Stimulated activated CD8-positive, alpha-beta memory T cell treated with anti-CD3 and anti-CD28 coated beads, Interleukin-4, amount 100 ng/mL, for 4 hours (primary cell): ENCODE data around the gene ANKRD62.
"Not testable (repeated sequence)": the region's sequence is repeated elsewhere in the genome, so short reads cannot be mapped to it uniquely, and the experiment has no call there.

Experiments
- DNase-seq, 2 donors: peaks; one replicate each; pipeline ENCODE4 v3.0.0-alpha.2; 2020; ENCODE audit warnings: low read depth in 2 of 2, low spot score in 1 of 2

The ANKRD62 gene

GRCh38 chr18:12065397-12065796, 28.2 kb upstream of the ANKRD62 start:
- DNase-seq = no peak

- no peak for DNase-seq
Observed at GRCh38 chr18:12066910-12067511, 26.6 kb upstream of the ANKRD62 start.

GRCh38 chr18:12067671-12068070, 26.0 kb upstream of the ANKRD62 start:
- no peak for DNase-seq

GRCh38 chr18:12068316-12068949, 25.2 kb upstream of the ANKRD62 start:
- DNase-seq = not testable (repeated sequence)

- no peak for DNase-seq
Observed at GRCh38 chr18:12068950-12069320, 24.7 kb upstream of the ANKRD62 start.

- DNase-seq = not testable (repeated sequence)
Observed at GRCh38 chr18:12071066-12071465, 22.6 kb upstream of the ANKRD62 start.

- DNase-seq = no peak
Observed at GRCh38 chr18:12072996-12073395, 20.6 kb upstream of the ANKRD62 start.

- no peak for DNase-seq
Observed at GRCh38 chr18:12074736-12075135, 18.9 kb upstream of the ANKRD62 start.

- DNase-seq = no peak
Observed at GRCh38 chr18:12076424-12077140, 17.1 kb upstream of the ANKRD62 start.

GRCh38 chr18:12077994-12078393, 15.6 kb upstream of the ANKRD62 start:
- not testable (repeated sequence) for DNase-seq

GRCh38 chr18:12079491-12080237, 14.0 kb upstream of the ANKRD62 start:
- no peak for DNase-seq

- no peak for DNase-seq
Observed at GRCh38 chr18:12085136-12085535, 8.5 kb upstream of the ANKRD62 start.

- no peak for DNase-seq
Observed at GRCh38 chr18:12085786-12086185, 7.9 kb upstream of the ANKRD62 start.

GRCh38 chr18:12086249-12086648, 7.4 kb upstream of the ANKRD62 start:
- DNase-seq = no peak

GRCh38 chr18:12086677-12087470, 6.8 kb upstream of the ANKRD62 start:
- DNase-seq = no peak

GRCh38 chr18:12087471-12088025, 6.1 kb upstream of the ANKRD62 start:
- no peak for DNase-seq

GRCh38 chr18:12088096-12088495, 5.5 kb upstream of the ANKRD62 start:
- no peak for DNase-seq

- no peak for DNase-seq
Observed at GRCh38 chr18:12088731-12089375, 4.8 kb upstream of the ANKRD62 start.

GRCh38 chr18:12091538-12092141, 2.0 kb upstream of the ANKRD62 start:
- no peak for DNase-seq
